HCT116 (cell line): Measurements from ENCODE around the gene TRHDE. TPM values are rescaled to one million over a fixed set of nuclear protein-coding genes. Genes with fewer than 3 reads are reported as not detected.

ENCODE experiments used
- ATAC-seq: fragments of 200-7000 bp; cut with Tn5 transposase; 2 replicates; pipeline ENCODE4 v1.9.1; 2020; ENCODE audit warnings: mild to moderate bottlenecking, moderate library complexity
- BruUV-seq: library from RNA; stranded (reverse); fragments of 400-500 nt; replicated peaks from 2 replicates; lab custom pipeline; 2021; lab: Mats Ljungman, UMichigan
- CTCF ChIA-PET: fragments of 300-600 bp; sonication (Branson Sonifier 250); formaldehyde crosslinking; loops from one replicate; lab custom pipeline; 2021; ENCODE audit warnings: antibody characterized with exemption; lab: Charles Lee
- POLR2A ChIA-PET: fragments of 300-600, 350-600 bp; sonication (Branson Sonifier 250); formaldehyde crosslinking; loops from one replicate; lab custom pipeline; 2021; ENCODE audit warnings: antibody characterized with exemption; lab: Charles Lee
- RAD21 ChIA-PET, 2 experiments: fragments of 300-600 bp; sonication (Branson Sonifier 250); formaldehyde crosslinking; loops; one replicate each; lab custom pipeline; 2023; ENCODE audit warnings: low total read pairs in 2 of 2; ENCODE audit not compliant: uncharacterized antibody in 2 of 2, unreplicated experiment in 2 of 2, low non-redundant PET in 1 of 2; lab: Charles Lee
- DNase-seq: peaks from one replicate; pipeline ENCODE4 v3.0.0-alpha.2; 2010; ENCODE audit warnings: low read depth, low spot score
- H2AFZ ChIP-seq: fragments of 200-600 bp; shearing (Covaris generic), sonication (generic); 2 replicates; pipeline ENCODE4 v1.6.1; 2017; ENCODE audit warnings: low read depth, mixed run types, mixed read lengths, antibody characterized with exemption, low read length; ENCODE audit not compliant: poor library complexity, severe bottlenecking
- H3K27ac ChIP-seq: 2 replicates; pipeline ENCODE4 v1.5.1; 2012; ENCODE audit warnings: low read depth, low read length
- H3K27me3 ChIP-seq: fragments of 200-600 bp; sonication (generic); 2 replicates; pipeline ENCODE4 v1.6.1; 2016; ENCODE audit warnings: mixed run types, low read length, mixed read lengths; ENCODE audit not compliant: insufficient read depth
- H3K36me3 ChIP-seq, 2 experiments: fragments of 200-500 bp in 1 of 2; fragments of 200-600 bp in 1 of 2; sonication (Bioruptor generic) in 1 of 2; sonication (generic) in 1 of 2; 2 replicates each; pipeline versions ENCODE4 v1.5.1 to v1.6.1; 2014 to 2016; ENCODE audit warnings: low read length in 2 of 2, inconsistent platforms in 1 of 2, mixed read lengths in 1 of 2, mixed run types in 1 of 2; ENCODE audit not compliant: insufficient read depth in 2 of 2, control insufficient read depth in 1 of 2
- H3K4me1 ChIP-seq, 2 experiments: fragments of 200-600 bp in 1 of 2; sonication (generic) in 1 of 2; 2 replicates each; pipeline versions ENCODE4 v1.5.1 to v1.6.1; 2012 to 2017; ENCODE audit warnings: low read length in 2 of 2, inconsistent platforms in 1 of 2, mild to moderate bottlenecking in 1 of 2, mixed read lengths in 1 of 2, mixed run types in 1 of 2, moderate library complexity in 1 of 2; ENCODE audit not compliant: insufficient read depth in 2 of 2, control insufficient read depth in 1 of 2
- H3K4me2 ChIP-seq: fragments of 200-600 bp; sonication (generic); 2 replicates; pipeline ENCODE4 v1.6.1; 2017; ENCODE audit warnings: mixed run types, low read length, mixed read lengths
- H3K4me3 ChIP-seq, 2 experiments: fragments of 200-600 bp in 1 of 2; sonication (generic) in 1 of 2; replicated peaks in 1 of 2; 2 replicates each; pipeline ENCODE4 v1.5.1; 2011 to 2016; ENCODE audit warnings: low read length in 2 of 2, control low read depth in 1 of 2, low read depth in 1 of 2, mild to moderate bottlenecking in 1 of 2, mixed read lengths in 1 of 2, mixed run types in 1 of 2
- H3K79me2 ChIP-seq: fragments of 200-600 bp; sonication (generic); 2 replicates; pipeline ENCODE4 v1.6.1; 2017; ENCODE audit warnings: mild to moderate bottlenecking, mixed run types, low read length, moderate library complexity, mixed read lengths; ENCODE audit not compliant: insufficient read depth
- H3K9ac ChIP-seq: fragments of 200-600 bp; sonication (generic); 2 replicates; pipeline ENCODE4 v1.6.1; 2016; ENCODE audit warnings: low read length, mixed read lengths
- H3K9me2 ChIP-seq: fragments of 200-600 bp; sonication (generic), shearing (Covaris generic); 2 replicates; pipeline ENCODE4 v1.6.1; 2017; ENCODE audit warnings: mixed run types, mild to moderate bottlenecking, moderate library complexity; ENCODE audit not compliant: insufficient read depth
- H3K9me3 ChIP-seq, 2 experiments: fragments of 200-500 bp in 1 of 2; fragments of 200-600 bp in 1 of 2; sonication (Bioruptor generic) in 1 of 2; sonication (generic) in 1 of 2; 2 replicates each; pipeline ENCODE4 v1.6.1; 2014 to 2017; ENCODE audit warnings: low read length in 2 of 2, mixed read lengths in 2 of 2, inconsistent platforms in 1 of 2, low read depth in 1 of 2, mild to moderate bottlenecking in 1 of 2, mixed run types in 1 of 2, moderate library complexity in 1 of 2; ENCODE audit not compliant: control insufficient read depth in 1 of 2, insufficient read depth in 1 of 2
- H4K20me1 ChIP-seq: fragments of 200-600 bp; sonication (generic), shearing (Covaris generic); 2 replicates; pipeline ENCODE4 v1.6.1; 2017; ENCODE audit warnings: mixed run types, mild to moderate bottlenecking, moderate library complexity; ENCODE audit not compliant: insufficient read depth
- ATF3 ChIP-seq: IDR thresholded peaks from 2 replicates; pipeline ENCODE4 v1.6.1; 2012
- CEBPB ChIP-seq: IDR thresholded peaks from 2 replicates; pipeline ENCODE4 v1.6.1; 2012; ENCODE audit warnings: low read depth
- CTCF ChIP-seq, 3 experiments: fragments of 200-600 bp in 1 of 3; sonication (generic) in 1 of 3; IDR thresholded peaks in 2 of 3; conservative IDR thresholded peaks in 1 of 3; 2 replicates each; pipeline ENCODE4 v1.5.1; 2012 to 2017; ENCODE audit warnings: low read depth in 2 of 3, low read length in 2 of 3, antibody characterized with exemption in 1 of 3, borderline replicate concordance in 1 of 3, control low read depth in 1 of 3, mild to moderate bottlenecking in 1 of 3, mixed read lengths in 1 of 3, mixed run types in 1 of 3, moderate library complexity in 1 of 3; ENCODE audit not compliant: insufficient read depth in 1 of 3
- EGR1 ChIP-seq: IDR thresholded peaks from 2 replicates; pipeline ENCODE4 v1.6.1; 2012; ENCODE audit warnings: low read depth
- EZH2 ChIP-seq: fragments of 200-600 bp; sonication (generic); IDR thresholded peaks from 2 replicates; pipeline ENCODE4 v1.6.1; 2017; ENCODE audit warnings: antibody characterized with exemption, mixed run types
- FOSL1 ChIP-seq: IDR thresholded peaks from 2 replicates; pipeline ENCODE4 v1.6.1; 2012; ENCODE audit warnings: low read depth
- MAX ChIP-seq: IDR thresholded peaks from 2 replicates; pipeline ENCODE4 v1.6.1; 2012
- POLR2A ChIP-seq: IDR thresholded peaks from 2 replicates; pipeline ENCODE4 v1.7.0; 2011; ENCODE audit warnings: borderline replicate concordance; ENCODE audit not compliant: insufficient read depth, insufficient read length; ENCODE audit errors: extremely low read depth
- POLR2AphosphoS5 ChIP-seq: IDR thresholded peaks from 2 replicates; pipeline ENCODE4 v1.6.1; 2011; ENCODE audit warnings: mild to moderate bottlenecking, low read depth, low read length, moderate library complexity
- SIN3A ChIP-seq: IDR thresholded peaks from 2 replicates; pipeline ENCODE4 v1.6.1; 2012; ENCODE audit warnings: low read depth
- ZBTB33 ChIP-seq: IDR thresholded peaks from 2 replicates; pipeline ENCODE4 v1.6.1; 2011; ENCODE audit warnings: mild to moderate bottlenecking, low read length, moderate library complexity; ENCODE audit not compliant: insufficient replicate concordance; ENCODE audit errors: extremely low read depth
- ZFX ChIP-seq: fragments of 450-650 bp; IDR thresholded peaks from 2 replicates; pipeline ENCODE4 v1.6.1; 2017
- ZNF274 ChIP-seq: fragments of 200-500 bp; sonication (Bioruptor generic); IDR thresholded peaks from 2 replicates; pipeline ENCODE4 v1.6.1; 2014; ENCODE audit warnings: mild to moderate bottlenecking, low read depth, low read length, inconsistent platforms
- intact Hi-C: fragments of 100-400 bp; cut with micrococcal nuclease; formaldehyde crosslinking; loops from 2 replicates; pipeline ENCODE4 v1.10.0; 2022
- total RNA-seq: library from RNA; stranded (reverse); gene quantifications from one replicate; pipeline ENCODE4 v1.2.1, GENCODE V29; 2021; ENCODE audit not compliant: unreplicated experiment

The TRHDE gene
- total RNA-seq, 1 experiment from 2014 or later: 2.9 TPM

GRCh38 chr12:72610854-72611358 is 338.7 kb downstream of the TRHDE start:
- ATAC-seq: no peak
- Histone ChIP-seq H3K9ac (no peak overlapping the region), H3K27ac (no peak overlapping the region), H3K4me3 (no peak overlapping the region)
- RAD21 ChIA-PET: no interaction called here
- POLR2A ChIA-PET: no interaction called here
- TF ChIP-seq ZFX: no peak
- TF ChIP-seq POLR2AphosphoS5: no peak
- no peak for TF ChIP-seq SIN3A
- no peak for TF ChIP-seq ATF3
- TF ChIP-seq ZNF274: no peak
- no peak for TF ChIP-seq MAX
- no peak for TF ChIP-seq CTCF (IDR thresholded peaks at IDR 0.05 in 2 of 3, conservative IDR thresholded peaks at IDR 0.05 in 1 of 3; ENCODE audit: borderline replicate concordance in 1 of 3, insufficient read depth in 1 of 3, low read depth in 2 of 3, low read length in 2 of 3)
- no peak for TF ChIP-seq FOSL1
- no peak for TF ChIP-seq EZH2
- no peak for TF ChIP-seq CEBPB
- TF ChIP-seq ZBTB33: no peak
- TF ChIP-seq POLR2A: no peak
- no peak for TF ChIP-seq EGR1
- TF ChIP-seq, all 23 proteins: peak for 0
- Histone ChIP-seq H4K20me1 (no peaks in the 10 kb centered on the region), H2AFZ (no peak overlapping the region), H3K4me2 (no peak overlapping the region), H3K79me2 (no peaks in the 10 kb centered on the region), H3K27me3 (no peaks in the 10 kb centered on the region), H3K4me1 (no peaks in the 10 kb centered on the region), H3K9me3 (no peaks in the 10 kb centered on the region), H3K9me2 (no peaks in the 10 kb centered on the region), H3K36me3 (no peaks in the 10 kb centered on the region)
- no peak for DNase-seq
- BruUV-seq: no TSS peak
- intact Hi-C loops: no loop called here
- CTCF ChIA-PET: no interaction called here
